Skeletal muscle cell (primary cell): ENCODE data around the gene VCX3A.
"Not testable (repeated sequence)": the region's sequence is repeated elsewhere in the genome, so short reads cannot be mapped to it uniquely, and the experiment has no call there.

Source experiments
- DNase-seq: peaks from one replicate; pipeline ENCODE4 v3.0.0-alpha.2; 2010; ENCODE audit warnings: low read depth
- H3K4me3 ChIP-seq: 2 replicates; pipeline ENCODE4 v1.5.1; 2011; ENCODE audit warnings: low read depth, mild to moderate bottlenecking, control low read depth, low read length, moderate library complexity

VCX3A gene

DNA sequence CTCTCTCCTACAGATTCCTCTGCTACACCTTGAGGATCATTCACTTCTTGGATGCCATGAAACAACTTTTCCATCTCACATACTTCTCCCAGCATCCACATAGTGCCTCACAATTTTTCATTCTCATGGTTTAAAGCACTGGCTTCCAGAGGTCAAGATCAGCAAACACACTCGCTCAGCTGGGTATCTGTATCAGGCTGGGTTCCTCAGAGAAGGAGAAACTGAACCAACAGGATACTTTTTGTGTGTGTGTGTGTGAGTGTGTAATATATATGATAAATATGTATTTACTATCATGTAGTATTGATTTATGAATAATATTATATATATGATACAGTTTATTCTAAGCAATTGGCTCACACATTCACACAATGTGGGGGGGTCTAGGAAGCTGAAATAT, at the start of gene VCX3A:
VCX3A (minus strand) TSS at position 101 of the 400 bp plus-strand sequence. CDS start 621 bp downstream, outside the sequence.
- DNase-seq, H3K4me3 ChIP-seq: not testable (repeated sequence)

DNA sequence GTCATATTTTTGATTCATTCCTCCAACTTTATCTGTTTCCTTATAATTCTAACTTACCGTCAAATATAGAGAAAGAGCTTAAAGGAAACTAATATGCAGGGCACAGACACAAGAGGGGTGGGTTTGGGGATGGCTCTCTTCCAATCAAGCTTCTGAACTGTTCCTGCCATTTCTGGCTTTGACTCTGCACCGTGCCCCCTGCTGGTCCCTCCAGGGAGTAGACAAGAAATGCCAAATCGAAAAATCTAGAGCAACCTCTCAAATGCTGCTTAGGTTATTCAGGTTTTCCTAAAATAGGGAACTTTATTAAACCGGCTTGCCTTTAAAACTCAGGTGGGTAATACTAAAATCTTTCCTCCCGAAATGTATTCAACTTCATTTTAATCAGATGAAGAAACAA, 39.8 kb upstream of the VCX3A start:
- DNase-seq: no peak
- no peak overlapping the region for H3K4me3 ChIP-seq

DNA sequence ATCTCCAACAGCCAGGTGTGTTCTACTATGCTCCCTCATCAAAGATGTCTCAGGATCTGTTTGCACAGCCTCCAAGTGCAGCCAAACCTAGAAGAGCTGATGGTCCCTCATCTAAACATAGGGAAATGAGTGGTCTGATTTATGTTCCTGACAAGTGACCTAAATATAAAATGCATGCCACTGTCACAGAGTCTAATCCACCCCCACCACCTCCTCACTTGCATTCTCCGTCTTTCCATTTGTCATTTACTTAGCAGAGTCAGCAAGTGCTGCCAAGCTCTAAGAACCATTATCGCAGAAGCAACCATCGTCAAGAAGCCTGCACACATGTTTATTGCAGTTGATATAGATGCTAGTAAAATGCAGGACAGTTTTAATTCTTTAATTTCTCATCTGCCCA, 33.1 kb upstream of the VCX3A start:
- no peak overlapping the region for H3K4me3 ChIP-seq
- no peak for DNase-seq

DNA sequence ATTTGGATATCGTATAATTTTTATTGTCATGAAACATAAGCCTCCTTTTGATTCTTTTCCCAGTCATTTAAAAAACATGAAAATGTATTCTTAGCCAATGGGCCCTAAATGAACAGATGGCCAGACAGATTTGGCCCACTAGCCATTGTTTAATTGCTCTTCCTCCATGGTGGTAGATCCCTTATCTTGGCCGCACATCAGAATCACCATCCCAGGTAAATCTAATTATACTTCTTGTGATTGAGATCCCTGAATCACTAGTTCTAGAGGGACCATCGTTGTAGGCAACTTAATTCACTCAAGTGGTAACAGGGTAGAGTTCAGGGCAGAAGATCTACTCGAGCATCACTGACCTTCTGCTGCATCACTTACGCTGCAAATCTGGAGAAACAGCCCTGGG, 24.1 kb upstream of the VCX3A start:
- no peak for DNase-seq
- no peak overlapping the region for H3K4me3 ChIP-seq

DNA sequence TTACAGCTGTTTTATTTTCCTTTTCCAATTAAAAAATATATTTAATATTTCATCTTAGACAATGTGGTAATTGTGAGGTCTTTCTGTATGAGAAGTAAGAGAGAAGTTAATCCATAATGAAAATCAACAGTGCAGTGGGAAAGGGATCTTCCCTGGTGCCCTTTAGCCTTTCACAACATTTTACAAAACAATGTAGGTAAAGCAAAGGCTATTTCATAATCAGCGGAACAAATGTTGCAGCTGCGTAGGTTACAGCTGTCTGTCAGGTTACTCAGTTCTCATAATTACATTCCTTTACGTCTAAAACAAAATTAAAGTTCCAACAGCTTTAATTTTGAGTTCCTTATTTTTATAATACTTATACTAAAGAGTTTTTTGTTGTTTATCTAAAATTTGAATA, 22.8 kb upstream of the VCX3A start:
- DNase-seq: no peak
- no peak overlapping the region for H3K4me3 ChIP-seq

DNA sequence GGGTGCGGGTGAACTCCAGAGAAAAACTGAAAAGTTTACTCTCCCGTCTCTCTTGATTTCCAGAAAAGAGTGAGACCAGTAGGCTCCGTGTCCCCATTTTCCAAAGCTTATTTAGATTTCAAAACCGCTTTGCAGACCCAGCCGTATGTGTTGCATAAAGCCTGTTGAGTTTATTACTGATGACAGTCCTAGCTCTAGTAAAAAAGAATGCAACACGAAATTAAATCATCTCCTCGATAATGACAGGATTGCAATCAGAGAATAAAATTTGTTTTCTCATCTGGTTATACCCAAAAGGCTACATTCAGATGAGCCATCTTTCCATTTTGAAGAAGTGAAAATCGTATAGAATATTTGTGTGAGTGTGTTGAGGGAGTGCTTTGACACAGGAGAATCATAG, 16.1 kb upstream of the VCX3A start:
- no peak overlapping the region for H3K4me3 ChIP-seq
- DNase-seq: no peak

DNA sequence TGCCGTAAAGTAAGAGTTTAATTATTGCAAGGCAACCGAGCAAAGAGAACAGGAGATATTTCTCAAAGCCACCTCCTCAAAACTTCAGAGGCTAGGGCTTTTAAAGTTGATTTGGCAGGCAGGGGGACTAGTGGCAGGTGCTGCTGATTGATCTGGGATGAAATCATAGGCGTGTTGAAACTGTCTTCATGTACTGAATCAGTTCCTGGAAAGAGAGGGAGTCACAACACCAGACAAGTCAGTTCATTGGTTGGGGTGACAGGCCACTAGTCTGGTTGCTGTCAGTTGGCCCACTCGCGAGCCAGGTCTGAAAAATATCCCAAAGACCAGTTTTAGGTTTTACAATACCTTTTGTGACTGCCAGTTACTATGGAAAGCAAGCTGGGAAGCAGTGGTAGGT, 10.8 kb upstream of the VCX3A start:
- no peak overlapping the region for H3K4me3 ChIP-seq
- no peak for DNase-seq

DNA sequence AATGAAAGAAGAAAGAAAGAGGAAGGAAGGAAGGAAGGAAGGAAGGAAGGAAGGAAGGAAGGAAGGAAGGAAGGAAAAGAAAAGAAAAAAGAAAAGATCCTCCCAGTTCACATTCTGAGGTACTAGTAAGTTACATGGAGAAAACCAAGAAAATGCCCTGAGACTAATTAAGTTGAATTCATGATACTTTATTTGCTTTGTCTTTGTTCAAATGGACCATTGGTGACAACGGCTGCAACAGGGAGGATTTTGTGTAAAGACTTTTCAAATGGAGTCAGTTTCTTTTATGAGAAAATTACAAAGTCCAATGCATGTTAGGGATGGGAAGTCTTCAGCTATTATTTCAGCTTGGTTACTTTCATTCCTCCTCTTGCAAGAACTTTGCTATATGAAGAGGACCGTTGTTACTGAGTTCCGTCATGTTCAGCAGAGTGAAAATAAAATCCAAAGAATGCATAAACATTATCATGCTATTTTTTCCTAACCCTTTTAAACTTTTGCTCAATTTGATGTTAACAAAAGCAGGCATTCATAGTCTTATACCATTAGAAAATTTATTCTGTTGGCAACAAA, 8.3 kb downstream of the VCX3A start:
- DNase-seq: no peak
- H3K4me3 ChIP-seq: no peak overlapping the region

DNA sequence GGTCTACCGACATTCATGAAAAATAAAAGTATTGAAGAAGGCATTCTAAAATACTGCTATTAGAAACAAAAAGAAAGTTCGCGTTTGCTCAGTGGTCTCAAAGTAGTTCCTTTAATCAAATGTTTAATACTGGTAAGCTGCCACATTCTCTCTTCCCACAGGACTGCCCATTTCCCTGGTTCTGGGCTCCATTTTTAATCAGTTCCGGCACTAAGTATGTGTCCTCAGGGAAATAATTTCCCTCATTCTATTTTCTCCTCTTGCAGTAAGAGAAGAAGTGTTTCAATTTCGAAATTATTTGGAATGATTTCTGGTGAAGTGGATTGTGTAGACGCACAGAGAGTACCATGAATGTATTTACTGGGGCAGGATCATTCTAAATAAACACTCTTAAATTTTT, 17.5 kb downstream of the VCX3A start:
- DNase-seq: no peak
- H3K4me3 ChIP-seq: no peak overlapping the region

DNA sequence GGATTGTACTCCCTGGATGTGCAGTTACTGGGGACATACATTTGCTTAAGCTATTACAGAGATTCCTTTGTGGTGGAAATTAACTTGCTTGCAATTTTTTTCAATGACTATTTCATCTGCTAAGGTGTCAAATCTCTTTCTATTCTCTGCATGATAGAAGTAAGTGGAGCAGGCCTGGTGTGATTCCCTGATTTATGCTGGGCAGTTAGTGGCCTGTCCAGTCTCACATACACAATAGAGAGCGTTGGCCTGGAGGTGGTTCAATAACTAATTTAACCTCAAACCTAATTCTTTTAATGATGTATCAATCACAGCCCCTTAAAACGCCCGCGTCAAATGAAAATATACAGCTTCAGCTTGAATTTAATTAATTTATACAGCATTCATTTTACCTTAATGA, 28.5 kb downstream of the VCX3A start:
- no peak overlapping the region for H3K4me3 ChIP-seq
- DNase-seq: no peak

DNA sequence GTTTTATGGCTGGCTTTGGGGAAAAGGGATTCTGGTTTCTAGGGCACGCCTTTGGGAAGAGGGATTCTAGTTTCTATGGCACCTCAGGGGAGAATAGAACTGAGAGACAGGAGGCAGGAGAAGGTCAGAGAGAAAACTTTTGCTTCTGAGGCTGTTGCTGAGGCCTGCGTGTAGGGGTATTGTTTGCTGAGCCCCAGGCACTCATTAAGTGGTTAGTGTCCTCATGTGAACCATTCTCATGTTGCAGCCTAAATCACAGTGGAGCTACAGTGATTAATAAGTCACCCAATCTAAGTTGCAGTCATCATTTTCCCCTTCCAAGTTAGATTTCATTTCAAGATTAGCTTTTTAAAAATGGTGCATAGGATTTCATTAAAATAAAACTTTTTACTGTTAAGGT, 29.0 kb downstream of the VCX3A start:
- DNase-seq: no peak
- H3K4me3 ChIP-seq: no peak overlapping the region

DNA sequence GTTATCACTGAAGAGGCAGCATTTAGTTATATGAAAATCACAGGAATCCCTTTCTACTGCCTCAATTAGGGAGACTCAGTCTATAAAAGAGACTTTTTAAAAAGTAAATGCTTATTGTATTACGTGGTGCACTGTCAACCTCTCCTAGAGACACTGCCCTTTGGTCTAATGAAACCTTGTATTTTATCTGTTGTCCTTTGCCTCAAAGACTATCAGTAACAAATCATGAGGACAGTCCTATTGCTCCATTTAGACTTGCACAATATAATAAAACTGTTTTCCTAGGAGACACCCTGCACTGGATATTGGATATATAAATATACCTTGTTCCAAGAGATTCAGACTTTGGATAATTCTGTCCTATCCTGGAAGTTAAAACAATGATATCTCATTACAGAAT, 34.2 kb downstream of the VCX3A start:
- H3K4me3 ChIP-seq: no peak overlapping the region
- no peak for DNase-seq

DNA sequence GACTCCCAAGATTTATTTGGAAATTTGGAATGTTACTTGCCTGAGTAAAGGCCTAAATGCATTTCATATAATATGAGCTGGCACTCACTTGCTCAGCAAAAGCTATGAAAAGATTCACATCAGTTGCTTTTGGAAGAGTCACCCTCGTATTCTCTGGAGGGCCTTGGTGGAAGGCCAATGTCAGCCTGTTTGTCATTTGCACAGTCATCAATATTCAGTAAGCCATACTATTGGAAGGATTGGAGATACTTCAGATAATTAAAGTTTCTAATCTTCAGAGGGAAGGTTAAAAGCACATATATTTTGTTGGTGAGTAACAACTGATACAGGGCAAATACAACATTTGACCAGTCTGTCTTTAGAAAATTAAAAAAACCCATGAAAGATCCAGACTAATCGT, 36.6 kb downstream of the VCX3A start:
- no peak for DNase-seq
- no peak overlapping the region for H3K4me3 ChIP-seq
